Keratinocyte (primary cell): ENCODE data around the gene DMD.

Experiments used
- CTCF ChIP-seq, 3 experiments: IDR thresholded peaks in 1 of 3; conservative IDR thresholded peaks in 1 of 3; optimal IDR thresholded peaks in 1 of 3; 2 replicates in 2 of 3; 3 replicates in 1 of 3; pipeline versions ENCODE3 to v1.5.1; 2011; ENCODE audit warnings: low read length in 3 of 3, mild to moderate bottlenecking in 3 of 3, moderate library complexity in 2 of 3, control low read depth in 1 of 3, inconsistent platforms in 1 of 3; ENCODE audit not compliant: insufficient read depth in 2 of 3; ENCODE audit errors: extremely low read depth in 1 of 3
- EZH2 ChIP-seq: IDR thresholded peaks from one replicate; pipeline ENCODE4 v1.6.1; 2012; ENCODE audit warnings: inconsistent platforms, mild to moderate bottlenecking, low read length, moderate library complexity

GRCh38 chrX:31356275-31357212, 1854.8 kb downstream of the DMD start:
- TF ChIP-seq CTCF (optimal IDR thresholded peaks at IDR 0.05 in 1 of 3, IDR thresholded peaks at IDR 0.05 in 1 of 3, conservative IDR thresholded peaks at IDR 0.05 in 1 of 3; ENCODE audit: extremely low read depth in 1 of 3, insufficient read depth in 2 of 3, low read length in 3 of 3) (no peak), EZH2 (no peak)
